ENCODE measurements around the gene ATP9B.

- TF ChIP-seq, protein P1, sequence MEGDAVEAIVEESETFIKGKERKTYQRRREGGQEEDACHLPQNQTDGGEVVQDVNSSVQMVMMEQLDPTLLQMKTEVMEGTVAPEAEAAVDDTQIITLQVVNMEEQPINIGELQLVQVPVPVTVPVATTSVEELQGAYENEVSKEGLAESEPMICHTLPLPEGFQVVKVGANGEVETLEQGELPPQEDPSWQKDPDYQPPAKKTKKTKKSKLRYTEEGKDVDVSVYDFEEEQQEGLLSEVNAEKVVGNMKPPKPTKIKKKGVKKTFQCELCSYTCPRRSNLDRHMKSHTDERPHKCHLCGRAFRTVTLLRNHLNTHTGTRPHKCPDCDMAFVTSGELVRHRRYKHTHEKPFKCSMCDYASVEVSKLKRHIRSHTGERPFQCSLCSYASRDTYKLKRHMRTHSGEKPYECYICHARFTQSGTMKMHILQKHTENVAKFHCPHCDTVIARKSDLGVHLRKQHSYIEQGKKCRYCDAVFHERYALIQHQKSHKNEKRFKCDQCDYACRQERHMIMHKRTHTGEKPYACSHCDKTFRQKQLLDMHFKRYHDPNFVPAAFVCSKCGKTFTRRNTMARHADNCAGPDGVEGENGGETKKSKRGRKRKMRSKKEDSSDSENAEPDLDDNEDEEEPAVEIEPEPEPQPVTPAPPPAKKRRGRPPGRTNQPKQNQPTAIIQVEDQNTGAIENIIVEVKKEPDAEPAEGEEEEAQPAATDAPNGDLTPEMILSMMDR (conservative IDR thresholded peaks at IDR 0.05 in 1 of 2, IDR thresholded peaks at IDR 0.05 in 1 of 2; ENCODE audit: extremely low read depth in 1 of 2, insufficient read depth in 1 of 2, low read depth in 1 of 2, low read length in 2 of 2): no peak
- TF ChIP-seq EZH2 (IDR thresholded peaks at IDR 0.05; ENCODE audit: borderline replicate concordance, low read length): no peak
Measured at GRCh38 chr18:79353267-79353666, 284.1 kb downstream of the ATP9B start.
